GM18498 (cell line): ENCODE results near the gene NRXN3.

Source experiments
- ATAC-seq: cut with Tn5 transposase; IDR thresholded peaks from one replicate; pipeline ENCODE4 v1.9.1; 2021; ENCODE audit warnings: mild to moderate bottlenecking, moderate library complexity; ENCODE audit not compliant: unreplicated experiment

The NRXN3 gene

DNA sequence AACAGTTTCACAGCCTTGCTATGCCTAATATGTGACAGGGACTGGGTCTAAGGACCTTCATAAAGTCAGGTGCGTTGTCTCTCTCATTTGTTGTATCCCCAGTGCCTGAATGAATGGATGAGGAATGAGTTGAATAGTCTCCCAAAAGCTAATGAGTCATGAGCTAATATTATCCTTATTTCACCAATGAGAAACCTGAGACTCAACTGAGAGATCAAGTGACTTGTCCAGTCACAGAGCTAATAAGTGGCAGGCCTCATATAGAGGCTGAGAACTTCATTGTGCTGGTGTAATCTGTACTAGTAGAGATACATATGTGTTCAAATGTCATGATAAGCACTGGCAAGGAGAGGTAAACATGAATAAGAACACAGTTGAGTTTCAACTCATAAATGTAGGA is 612.4 kb downstream of the NRXN3 start:
- ATAC-seq, result no peak

DNA sequence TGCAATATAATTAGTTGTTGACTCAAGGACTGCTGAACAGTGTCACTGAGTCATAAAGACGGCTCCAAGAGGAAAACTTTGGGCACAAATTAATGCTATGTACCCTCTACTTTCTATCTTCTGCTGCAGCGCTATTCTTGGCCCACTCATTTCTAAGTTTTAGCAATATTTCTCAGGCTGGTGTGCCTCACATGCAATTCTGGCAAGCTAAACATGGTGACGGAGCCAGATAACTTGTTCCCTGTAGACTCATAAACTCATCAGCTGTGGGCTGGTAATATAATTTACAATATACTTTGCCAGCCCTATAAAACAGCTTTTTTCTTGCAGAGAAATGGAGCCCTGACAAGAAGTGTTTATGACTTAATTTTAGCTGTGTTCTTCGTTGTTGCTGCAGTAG is 615.1 kb downstream of the NRXN3 start:
- no peak for ATAC-seq

DNA sequence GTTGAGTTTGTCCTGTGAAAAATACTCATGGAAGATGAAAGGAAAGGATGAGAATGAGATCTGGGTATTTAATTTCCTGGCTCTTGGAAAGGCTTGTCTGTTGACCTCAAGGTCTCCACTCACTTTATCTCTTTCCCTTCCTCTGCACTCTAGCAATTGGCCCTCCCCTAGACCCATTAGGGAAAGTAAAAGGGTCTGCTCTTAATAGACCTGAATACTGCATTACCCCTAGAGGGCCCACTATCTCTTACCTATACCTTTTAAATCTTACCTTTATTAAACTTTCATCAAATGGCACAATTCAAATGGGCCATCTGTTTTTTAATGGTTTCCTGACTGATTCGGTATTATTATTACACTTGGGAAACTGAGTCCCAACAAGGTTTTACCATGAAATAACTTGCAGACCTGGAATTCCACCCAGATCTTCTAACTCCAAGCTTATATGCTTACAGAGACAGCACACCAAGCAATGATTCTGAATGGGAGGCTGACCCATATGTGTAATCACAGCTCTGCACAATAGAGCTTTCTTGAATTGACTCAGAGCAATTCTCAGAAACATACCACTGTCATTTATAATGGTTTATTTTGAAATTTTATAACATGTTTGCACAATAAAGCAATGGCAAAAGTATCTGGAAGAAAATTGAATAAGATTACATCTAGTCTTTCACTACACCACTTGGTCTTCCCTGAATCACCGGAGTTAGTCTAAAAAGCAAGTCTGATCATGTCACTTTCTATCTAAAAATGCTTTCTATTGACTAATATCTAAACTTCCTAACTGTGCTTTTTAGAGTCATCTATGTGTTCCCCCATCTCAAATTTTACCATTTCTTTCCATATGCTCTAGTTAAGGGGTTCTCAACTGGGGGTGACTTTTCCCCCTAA is 618.5 kb downstream of the NRXN3 start:
- ATAC-seq, result no peak

DNA sequence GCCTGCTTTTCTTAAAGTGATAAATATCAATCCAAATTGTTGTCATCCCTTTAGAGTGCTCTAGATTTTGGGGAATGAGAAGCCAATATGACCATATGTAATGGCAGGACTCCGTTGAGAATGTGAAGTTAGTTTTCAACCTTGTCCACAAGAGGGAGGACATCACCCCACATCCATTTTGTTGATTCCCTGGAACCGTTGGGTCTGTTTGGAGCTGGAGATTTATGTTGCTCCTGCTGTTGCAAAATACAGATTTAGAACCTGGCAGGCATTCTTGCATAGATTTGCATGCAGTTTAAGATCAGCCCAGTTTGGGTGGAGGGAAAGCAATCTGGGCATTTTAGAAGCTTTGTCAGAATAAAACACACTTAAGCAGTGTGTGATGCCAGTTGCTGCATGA is 620.1 kb downstream of the NRXN3 start:
- no peak for ATAC-seq

- no peak for ATAC-seq
These were observed 628.6 kb downstream of the NRXN3 start for GRCh38 chr14:78798757-78799156.

- no peak for ATAC-seq
These were observed 635.4 kb downstream of the NRXN3 start for GRCh38 chr14:78805570-78805969.

GRCh38 chr14:78823035-78823434 is 652.9 kb downstream of the NRXN3 start:
- no peak for ATAC-seq

DNA sequence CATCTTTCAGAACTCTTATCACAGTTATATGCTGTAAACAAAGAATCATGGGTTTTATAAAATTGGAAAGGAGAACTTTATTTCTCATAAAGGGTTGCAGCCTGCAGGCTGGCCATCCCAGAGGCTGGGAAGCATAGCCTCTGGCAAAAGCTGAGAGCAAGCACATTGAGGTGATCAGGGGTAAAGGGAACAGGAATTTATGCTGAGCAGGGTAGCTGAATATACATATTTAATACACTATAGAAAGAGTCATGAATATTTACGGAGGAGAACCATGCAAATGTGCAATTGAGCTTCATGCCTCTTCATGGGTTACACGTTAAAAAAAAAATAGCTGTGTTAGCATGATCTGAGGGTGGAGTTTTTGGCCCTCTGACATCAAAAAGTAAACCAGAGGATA is 653.3 kb downstream of the NRXN3 start:
- no peak for ATAC-seq

GRCh38 chr14:78829274-78829673 is 659.1 kb downstream of the NRXN3 start:
- peak; percentile 59 for ATAC-seq

DNA sequence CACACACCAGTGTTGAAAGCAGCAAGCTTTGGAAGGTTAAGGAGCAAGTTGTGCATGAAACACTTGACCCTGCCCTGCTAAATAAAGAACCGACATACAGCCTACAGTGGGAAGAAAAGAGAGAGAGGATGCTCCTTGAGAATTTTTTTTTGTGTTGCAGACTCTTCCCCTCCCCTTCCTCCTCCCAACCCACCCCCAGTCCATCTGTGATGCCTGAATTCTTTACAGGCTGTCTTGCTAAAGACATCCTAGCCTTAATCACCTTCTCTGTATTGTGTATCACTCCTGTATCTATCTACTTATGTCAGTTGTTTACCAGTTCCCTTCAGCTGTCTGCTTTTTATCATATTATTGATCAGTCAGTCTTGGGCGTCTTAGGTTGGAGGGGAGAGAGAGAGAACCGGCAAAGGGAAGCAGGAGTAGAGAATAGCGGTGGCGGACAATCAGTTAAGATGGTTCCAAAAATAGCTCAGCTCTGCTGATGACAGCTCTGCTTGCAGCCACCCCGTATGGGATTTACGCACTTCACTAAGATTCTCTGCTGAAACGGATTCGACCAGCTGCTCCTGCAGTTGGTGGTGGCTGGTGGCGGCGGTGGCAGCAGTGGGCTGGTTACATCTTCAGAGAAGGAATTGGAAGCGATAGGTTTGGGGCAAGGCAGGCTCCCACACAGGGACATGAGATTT is 664.7 kb downstream of the NRXN3 start:
- ATAC-seq, result no peak

DNA sequence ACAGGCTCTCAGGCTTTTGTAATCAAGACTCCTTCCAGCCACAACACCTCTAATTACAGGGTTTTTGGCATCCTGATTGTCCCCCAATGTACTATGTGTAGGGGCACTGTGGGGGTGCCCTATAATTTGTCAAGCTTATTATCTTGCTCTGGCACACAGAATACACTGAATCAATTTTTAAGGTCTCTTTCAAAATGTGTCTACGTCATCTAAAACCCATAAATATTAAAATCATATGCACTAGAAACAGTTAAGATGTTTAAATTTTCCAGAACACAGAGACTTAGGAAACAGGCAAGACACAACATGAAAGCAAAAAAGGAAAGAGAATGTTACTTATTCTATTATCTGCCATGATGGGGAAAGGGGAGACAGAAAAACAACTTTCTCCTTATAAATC is 665.7 kb downstream of the NRXN3 start:
- ATAC-seq, result no peak

- peak; percentile 66 for ATAC-seq
These were observed 666.6 kb downstream of the NRXN3 start for GRCh38 chr14:78836777-78837176.

DNA sequence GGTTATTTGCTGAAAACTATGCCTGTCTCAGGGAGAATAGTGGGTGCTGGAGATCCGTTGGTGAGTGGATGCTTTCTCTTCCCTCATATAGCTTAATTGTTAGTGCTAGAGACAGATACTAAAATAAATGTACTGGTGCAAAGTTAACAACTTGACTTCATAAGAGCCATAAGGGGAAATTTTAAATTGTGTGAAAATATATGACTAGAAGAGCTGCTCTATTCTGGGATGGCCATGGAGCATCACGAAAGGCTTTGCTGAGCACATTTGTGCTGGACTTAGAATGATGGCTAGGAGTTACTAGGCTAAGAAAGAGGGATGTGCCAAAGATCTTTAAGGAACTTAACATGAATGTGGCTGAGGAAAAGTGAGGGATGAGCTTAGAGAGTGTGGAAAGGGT is 668.8 kb downstream of the NRXN3 start:
- ATAC-seq, result no peak

DNA sequence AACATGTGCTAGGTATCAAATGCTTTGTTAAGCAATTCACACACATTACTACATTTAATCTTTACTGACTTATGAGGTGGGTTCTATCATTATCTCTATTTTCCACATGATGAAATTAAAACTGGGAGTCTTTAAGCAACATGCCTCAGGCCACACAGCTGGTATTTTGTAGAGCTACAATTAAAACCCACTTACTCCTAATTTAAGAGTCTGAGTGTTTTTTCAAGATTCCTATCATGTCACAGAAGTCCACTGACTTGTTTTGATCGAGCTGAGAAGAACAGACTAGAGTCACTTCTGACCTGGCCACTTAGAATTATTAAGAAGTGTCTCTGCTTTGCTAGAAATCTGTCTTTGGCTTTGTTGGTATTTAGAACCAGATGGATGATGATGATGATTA is 670.7 kb downstream of the NRXN3 start:
- ATAC-seq, result no peak

DNA sequence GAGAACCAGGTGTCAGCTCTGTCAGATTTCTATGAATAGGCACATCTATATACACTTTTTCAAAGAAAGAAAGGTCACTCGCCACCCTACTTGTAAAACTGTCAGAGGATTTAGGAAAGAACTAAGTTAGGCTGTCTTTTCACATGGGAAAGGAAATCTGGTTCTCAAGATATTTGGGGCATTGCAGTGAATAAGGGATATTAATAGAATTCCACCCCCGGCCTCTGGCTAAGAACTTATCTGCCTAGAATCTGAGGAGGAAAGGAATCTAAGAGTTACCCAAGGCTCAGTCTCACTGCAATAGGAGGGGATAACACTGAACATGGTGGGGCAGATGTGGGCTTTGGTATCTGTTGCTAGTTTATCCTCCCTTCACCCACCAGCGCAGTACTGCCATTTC is 677.6 kb downstream of the NRXN3 start:
- no peak for ATAC-seq

GRCh38 chr14:78848234-78848820 is 678.2 kb downstream of the NRXN3 start:
- peak; percentile 91 for ATAC-seq

DNA sequence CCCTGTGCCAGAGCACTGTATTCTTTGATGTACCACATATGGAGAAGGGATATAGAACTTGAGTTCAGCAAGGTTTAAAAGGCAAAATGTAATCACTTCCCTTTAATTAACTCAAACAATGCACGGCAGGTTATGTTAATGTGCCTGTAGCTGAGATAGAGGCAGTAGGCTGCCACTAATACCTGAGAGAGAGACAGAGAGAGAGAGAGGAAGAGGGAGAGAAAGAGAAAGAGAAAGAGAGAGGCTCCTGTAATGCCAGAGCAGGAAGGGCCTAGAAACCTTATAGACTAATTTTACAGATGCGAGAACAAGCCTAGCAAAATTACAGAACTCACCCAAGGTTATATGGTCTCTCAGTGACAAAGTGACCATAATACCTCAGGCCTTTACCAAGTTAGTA is 679.8 kb downstream of the NRXN3 start:
- no peak for ATAC-seq

DNA sequence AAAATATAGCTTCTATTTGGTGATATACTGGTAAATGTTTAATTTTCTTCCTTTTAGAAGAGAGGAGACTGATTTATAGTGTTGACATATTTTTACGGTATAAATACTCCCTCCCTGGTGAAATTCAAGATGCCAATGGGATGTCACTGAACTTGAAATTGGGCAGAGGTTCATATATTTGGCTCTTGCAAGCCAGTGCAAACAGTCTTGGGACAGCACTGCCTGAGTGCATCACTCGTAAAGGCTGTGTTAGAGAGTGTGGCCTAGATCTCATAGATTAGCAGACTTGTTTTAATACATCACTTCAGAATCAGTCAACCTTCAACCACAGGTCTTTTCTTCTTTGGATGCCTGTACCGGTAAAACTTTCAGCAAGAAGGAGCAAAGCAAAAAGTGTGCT is 681.0 kb downstream of the NRXN3 start:
- ATAC-seq, result no peak

DNA sequence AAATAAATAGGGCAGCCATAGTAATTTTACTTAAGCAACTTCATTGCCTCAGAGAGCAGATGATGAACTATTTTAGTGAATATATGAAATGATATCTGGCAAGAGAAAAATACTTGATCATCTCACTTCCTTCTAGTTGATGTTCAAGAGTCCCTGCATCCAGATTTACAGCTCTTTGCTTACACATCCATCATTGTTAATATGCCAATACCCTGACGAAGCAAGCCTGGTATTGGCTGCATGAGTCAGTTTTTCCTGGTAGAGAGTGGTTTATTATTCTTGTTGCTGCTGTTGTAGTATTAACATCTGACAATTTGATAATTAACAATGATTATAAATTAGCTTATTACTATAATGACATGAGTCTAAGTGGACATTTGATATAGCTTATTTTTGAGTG is 681.9 kb downstream of the NRXN3 start:
- no peak for ATAC-seq

DNA sequence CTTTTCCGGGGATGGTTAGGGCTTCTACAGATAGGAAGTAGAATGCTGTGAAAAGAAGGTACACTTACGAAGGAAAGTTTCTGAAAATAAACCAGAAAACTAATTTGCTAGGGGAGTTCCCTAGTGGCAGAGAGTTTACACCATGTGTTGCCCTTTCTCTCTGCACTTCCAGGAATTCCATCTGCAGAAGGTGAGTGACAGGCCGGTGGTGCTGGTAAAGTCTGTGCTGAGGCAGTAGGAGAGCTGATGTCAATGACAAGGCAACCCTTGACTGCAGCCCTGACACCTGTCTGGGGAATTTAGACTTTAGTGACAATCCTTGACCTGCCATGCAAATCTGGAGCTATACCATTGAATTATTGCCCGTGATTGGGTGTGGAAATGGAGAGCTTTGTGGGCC is 687.8 kb downstream of the NRXN3 start:
- no peak for ATAC-seq

DNA sequence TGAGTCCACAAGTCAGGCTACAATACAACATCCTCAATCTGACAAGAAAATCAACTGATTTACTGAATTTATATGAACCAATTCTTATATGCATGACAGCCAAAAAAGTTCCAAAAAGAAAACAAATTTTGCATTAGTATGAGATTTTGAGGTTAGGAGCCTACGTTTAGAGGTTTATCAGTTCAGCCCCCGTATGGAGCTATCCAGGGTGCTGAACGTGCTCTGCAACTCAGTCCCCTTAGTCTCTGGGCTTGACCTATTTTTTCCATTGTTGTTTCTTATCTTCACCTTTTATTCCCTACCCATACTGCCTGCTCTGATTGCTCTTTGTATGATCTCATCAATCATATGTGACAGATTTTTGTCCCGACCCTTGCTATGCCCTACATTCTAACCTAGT is 693.0 kb downstream of the NRXN3 start:
- ATAC-seq, result no peak

DNA sequence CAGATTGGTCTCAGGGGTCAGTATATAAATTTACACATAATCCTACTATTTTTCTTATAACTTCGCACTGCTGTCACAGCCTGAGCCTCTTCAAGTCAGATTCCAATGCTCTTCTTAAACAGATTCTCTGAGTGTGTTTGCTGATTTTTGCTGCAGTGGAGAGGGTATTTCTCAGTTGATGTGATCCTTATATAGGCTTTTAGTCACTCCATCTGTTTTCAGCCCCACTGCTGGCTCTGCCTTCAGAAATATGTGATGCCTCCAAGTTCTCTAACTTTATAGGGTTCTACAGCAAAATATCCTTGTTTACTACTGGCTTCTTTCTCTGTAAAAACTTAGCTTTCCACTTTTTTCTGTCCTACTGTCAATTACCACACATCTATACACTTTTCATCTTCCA is 702.7 kb downstream of the NRXN3 start:
- no peak for ATAC-seq
